Measurements from ENCODE around the gene SEL1L.
"Not testable (repeated sequence)": the region's sequence is repeated elsewhere in the genome, so short reads cannot be mapped to it uniquely, and the experiment has no call there.

Gene SEL1L

GRCh38 chr14:81474685-81475324, 58.8 kb downstream of the SEL1L start:
- no peak for DNase-seq (ENCODE audit: low read depth in 1 of 2, low spot score in 1 of 2)

- no peak for DNase-seq (ENCODE audit: low read depth in 1 of 2, low spot score in 1 of 2)
Observed at GRCh38 chr14:81474148-81474492, 59.5 kb downstream of the SEL1L start.

DNA sequence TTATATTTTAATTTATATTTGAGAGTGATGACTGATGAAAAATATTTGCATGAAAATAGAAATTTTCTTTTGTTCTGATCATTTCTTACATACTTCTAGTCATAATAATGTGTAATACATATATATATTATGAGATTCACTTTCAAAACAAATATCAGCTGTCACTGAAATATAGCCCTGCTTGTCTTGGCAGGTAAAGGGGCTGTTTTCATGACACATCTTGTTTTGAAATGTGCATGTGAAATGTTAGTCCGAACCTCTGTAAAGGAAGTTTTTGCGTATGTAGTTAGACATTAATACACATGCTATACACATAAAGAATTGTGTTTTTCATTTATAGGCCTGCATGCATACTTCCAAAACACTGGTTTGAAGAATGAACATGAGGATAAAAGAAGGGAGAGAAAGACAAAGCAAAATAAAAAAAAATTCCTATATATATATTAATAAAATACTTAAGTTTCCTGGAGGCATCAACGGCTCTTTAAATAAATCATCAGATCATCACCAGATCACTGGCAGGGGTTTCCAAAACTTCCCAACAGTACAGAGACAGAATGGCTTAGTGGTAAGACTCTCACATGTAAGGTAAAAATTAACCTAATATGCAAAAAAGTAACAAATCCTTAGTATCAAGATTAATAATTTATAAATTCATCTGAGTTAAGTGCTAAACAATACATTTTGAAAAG, 60.1 kb downstream of the SEL1L start:
- DNase-seq (ENCODE audit: low read depth in 1 of 2, low spot score in 1 of 2), result no peak

DNA sequence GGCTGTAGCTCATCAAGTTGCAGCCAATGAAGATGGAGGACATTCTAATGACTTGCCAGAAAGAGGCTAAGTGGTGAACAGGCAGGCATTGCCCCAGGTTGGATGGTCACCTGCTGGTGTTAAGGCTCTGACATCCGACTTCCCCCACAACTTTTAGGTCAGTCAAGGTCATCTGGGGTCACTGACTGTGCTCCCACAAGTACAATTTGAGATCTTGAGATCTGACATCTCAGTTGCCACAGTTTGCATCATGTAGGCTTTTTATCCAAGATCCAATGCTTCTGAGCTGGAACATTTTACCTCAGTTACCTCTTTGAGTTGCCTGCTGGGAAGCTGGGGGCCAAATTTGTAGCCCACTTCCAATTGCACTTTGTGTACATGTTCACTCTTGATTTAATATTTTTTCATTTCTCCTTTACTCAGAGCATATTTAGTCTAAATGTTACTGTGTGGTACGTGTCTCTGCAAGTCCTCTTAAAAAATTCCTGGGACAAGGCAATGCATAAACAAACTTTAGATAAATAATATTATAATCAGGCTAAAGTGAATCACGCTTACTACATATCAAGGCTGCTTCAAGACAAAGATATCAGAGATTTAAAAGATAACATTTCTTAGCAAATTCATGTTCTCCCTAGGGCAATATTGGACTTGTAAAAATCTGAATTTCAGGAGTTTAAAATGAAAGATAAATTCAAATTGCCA, 61.4 kb downstream of the SEL1L start:
- DNase-seq (ENCODE audit: low read depth in 1 of 2, low spot score in 1 of 2), result no peak

GRCh38 chr14:81471062-81471461, 62.6 kb downstream of the SEL1L start:
- no peak for DNase-seq (ENCODE audit: low read depth in 1 of 2, low spot score in 1 of 2)

- not testable (repeated sequence) for DNase-seq (ENCODE audit: low read depth in 1 of 2, low spot score in 1 of 2)
Observed at GRCh38 chr14:81470557-81470826, 63.2 kb downstream of the SEL1L start.

DNA sequence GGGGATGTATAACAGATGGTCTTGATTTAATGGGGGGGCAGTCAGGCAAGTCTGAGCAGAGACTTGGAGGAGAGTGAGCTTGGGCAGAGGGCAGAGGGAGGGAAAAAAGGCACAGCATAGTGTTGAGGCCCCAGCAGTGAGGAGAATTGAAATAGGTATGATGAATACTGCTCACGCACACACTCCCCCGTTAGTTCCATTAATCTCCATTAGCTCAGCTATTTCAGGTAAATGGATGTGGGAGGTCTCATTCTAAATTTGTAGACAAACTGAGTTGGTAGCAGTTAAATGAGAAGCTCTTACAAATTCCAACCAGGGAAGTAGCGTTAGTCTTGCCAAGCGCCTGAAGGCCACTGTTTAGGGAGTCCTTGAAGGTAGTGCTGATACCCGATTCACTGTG, 66.8 kb downstream of the SEL1L start:
- DNase-seq (ENCODE audit: low read depth in 1 of 2, low spot score in 1 of 2), result no peak

DNA sequence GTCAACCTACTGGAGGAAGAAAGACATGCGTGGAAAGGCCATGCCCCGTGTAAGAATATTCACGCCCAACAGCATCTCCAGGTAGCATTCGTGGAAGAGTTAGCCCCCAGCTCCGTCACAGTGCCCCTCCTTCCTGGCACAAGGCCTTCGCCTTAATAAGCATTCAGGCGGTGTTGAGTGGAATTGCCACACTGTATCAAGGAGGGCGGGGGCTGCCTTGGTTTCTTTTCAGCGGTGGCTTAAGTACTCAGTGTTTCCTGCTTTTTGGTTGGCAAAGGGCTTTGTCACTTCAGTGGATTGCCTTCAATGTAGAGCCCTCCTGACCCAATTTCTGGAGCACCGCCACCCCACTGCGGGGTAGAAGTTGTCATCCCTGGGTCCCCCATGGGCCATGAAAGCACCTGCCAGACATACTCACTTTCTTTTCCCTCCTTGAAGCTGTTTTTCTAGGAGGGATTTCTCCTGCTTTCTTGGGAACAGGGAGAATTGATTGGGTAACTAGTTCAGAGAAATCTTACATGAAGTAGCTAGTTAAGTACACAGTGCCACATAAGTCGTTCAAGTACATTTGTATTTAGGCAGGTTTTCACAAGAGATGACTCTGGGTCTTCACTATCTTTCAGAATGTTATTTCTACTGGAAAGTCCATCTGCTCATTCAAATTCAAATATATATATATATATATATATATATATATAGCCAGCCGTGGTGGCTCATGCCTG, 68.0 kb downstream of the SEL1L start:
- no peak for DNase-seq (ENCODE audit: low read depth in 1 of 2, low spot score in 1 of 2)

DNA sequence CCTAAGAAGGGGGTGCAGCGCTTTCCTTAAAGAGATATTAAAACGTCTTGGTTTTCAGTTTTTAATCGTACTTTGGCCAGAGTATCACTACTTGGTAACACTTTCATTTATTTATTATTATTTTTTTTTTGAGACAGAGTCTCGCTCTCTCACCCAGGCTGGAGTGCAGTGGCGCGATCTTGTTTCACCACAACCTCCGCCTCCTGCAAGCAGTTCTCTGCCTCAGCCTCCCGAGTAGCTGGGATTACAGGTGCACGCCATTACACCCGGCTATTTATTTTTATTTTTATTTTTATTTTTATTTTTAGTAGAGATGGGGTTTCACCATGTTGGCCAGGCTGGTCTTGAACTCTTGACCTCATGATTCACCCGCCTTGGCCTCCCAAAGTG, 68.7 kb downstream of the SEL1L start:
- not testable (repeated sequence) for DNase-seq (ENCODE audit: low read depth in 1 of 2, low spot score in 1 of 2)

GRCh38 chr14:81464253-81465002, 69.2 kb downstream of the SEL1L start:
- DNase-seq (ENCODE audit: low read depth in 1 of 2, low spot score in 1 of 2), result no peak

DNA sequence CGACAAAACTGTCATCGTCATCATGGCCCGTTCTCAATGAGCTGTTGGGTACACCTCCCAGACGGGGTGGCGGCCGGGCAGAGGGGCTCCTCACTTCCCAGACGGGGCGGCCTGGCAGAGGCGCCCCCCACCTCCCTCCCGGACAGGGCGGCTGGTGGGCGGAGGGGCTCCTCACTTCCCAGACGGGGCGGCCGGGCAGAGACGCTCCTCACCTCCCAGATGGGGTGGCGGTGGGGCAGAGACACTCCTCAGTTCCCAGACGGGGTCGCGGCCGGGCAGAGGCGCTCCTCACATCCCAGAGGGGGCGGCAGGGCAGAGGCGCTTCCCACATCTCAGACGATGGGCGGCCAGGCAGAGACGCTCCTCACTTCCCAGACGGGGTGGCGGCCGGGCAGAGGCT, 71.3 kb downstream of the SEL1L start:
- not testable (repeated sequence) for DNase-seq (ENCODE audit: low read depth in 1 of 2, low spot score in 1 of 2)

- no peak for DNase-seq (ENCODE audit: low read depth in 1 of 2, low spot score in 1 of 2)
Observed at GRCh38 chr14:81459912-81460311, 73.7 kb downstream of the SEL1L start.

GRCh38 chr14:81458352-81458751, 75.3 kb downstream of the SEL1L start:
- no peak for DNase-seq (ENCODE audit: low read depth in 1 of 2, low spot score in 1 of 2)

DNA sequence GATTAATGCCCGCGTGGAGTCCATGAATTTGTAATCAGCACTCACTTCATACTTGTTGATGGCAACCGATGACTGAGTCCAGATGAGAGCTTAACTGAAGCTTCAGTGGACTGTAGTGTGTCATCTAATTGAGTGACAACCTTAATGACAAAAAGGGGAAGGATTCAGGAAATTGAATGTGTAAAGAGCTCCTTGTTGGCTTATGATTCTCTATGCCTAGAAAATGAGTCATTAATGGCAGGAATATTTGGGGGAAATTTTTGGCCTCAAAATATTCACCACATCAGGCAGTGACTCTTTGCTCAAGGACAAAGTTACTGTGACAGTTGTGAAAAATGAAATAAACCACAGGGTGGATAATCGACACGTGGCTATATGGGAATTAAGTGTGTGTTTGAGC, 78.3 kb downstream of the SEL1L start:
- DNase-seq (ENCODE audit: low read depth in 1 of 2, low spot score in 1 of 2), result no peak

DNA sequence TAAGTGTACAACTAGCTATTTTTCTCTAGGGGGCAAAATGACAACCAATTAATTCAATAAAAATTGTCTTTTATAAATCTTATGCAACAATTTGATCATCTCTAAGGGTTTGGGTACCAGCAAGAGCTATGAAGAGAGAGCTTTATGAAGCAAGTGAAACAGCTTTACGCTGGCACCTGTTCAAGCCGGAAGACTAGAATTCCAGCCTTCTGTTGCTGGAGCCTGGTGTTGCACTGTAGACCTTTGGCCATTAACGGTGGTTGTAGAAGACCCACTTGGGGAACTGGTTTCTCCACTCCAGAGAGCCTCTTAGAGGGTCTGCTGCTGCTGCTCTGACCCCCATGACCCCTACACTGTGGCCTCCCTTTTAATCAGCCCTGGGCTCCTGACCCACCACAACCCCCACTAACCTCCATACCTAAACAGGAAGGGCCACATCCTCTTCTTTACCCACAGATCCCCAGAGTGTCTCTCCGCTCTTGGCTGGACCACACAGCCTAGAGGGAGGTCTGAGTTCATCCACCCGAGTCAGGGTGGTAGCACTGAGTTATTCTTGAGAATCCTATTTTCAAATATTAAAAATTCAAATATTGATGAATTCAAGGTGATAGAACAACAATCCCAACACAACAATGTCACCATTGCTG, 79.0 kb downstream of the SEL1L start:
- DNase-seq (ENCODE audit: low read depth in 1 of 2, low spot score in 1 of 2), result no peak

- DNase-seq (ENCODE audit: low read depth in 1 of 2, low spot score in 1 of 2), result no peak
Observed at GRCh38 chr14:81453166-81453766, 80.4 kb downstream of the SEL1L start.

DNA sequence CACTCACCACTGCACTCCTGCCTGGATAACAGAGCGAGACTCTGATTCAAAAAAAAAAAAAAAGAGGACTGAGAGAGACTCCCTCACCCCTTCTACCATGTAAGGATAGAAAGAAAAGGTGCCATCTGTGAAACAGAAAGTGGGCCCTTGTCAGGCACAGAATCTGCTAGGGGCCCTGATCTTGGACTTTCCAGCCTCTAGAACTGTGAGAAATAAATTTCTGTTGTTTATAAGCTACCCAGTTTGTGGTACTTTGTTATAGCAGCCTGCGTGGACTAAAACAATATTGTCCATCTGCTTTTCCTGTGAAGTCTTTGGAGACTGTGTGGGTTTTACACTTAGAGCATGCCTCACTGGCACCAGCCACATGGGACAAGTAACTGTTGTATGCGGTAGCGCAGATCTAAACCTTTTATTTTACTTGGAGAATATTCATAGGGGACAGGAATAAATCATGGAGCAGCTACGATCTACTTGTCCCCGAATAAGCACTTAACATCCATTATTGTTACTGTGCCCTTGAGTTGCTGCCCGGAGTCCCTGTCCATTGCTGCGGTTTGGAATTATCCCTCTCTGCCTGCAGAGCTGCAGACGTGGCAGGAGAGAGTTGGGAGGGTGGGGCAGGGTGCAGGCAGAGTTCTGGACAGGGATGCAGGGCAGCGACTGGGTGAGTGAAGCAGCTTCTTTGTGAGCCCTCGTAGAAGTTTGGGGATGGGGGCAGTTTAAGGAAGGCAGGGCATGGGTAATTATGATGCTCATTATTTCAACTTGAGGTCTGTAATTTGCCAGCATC, 81.1 kb downstream of the SEL1L start:
- DNase-seq (ENCODE audit: low read depth in 1 of 2, low spot score in 1 of 2), result no peak

DNA sequence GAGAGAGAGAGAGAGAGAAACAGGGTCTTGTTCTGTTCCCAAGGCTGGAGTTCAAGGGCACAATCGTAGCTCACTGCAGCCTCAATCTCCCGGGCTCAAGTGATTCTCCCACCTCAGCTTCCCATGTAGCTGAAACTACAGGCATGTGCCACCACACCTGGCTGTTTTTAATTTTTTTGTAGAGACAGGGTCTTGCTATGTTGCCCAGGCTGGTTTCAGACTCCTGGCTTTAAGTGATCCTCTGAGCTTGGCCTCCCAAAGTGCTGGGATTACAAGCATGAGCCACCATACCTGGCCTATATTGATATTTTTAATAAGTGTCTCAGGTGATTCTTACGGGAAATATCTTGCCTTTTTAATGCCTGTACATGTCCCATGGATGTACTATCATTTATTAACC, 82.7 kb downstream of the SEL1L start:
- no peak for DNase-seq (ENCODE audit: low read depth in 1 of 2, low spot score in 1 of 2)

- no peak for DNase-seq (ENCODE audit: low read depth in 1 of 2, low spot score in 1 of 2)
Observed at GRCh38 chr14:81450100-81450531, 83.5 kb downstream of the SEL1L start.

DNA sequence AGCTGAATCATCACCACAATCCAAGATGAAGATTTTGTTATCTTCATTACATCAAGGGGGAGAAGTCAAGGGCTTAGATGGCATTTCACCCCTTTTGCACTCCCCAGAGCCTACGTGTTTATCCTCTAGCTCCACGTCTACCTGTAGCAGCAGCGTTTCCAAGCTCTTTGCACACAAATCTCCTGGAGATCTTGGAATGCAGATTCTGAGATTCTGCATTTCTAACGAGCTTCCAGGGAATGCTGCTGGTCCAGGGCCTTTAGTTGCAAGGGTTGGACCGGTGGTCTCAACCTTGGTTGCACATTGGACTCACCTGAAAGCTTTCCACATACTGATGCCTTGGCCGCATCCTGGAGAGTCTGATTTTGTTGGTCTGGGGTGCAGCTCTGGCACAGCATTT, 84.1 kb downstream of the SEL1L start:
- DNase-seq (ENCODE audit: low read depth in 1 of 2, low spot score in 1 of 2), result no peak
